ENCODE results near the gene ANKRD6. TPM values are rescaled to one million over a fixed set of nuclear protein-coding genes. Genes with fewer than 3 reads are reported as not detected.

Gene ANKRD6
- total RNA-seq, 1 donor from 2014 or later = 13.3 TPM

- no peak for DNase-seq (ENCODE audit: extremely low spot score in 2 of 2)
- H3K36me3 ChIP-seq = no peaks in the 10 kb centered on the region
- no peak overlapping the region for H3K27ac ChIP-seq
- H3K4me3 ChIP-seq = no peak overlapping the region
- H3K27me3 ChIP-seq = no peaks in the 10 kb centered on the region
- intact Hi-C loops (cut with DNase I) = no loop called here
- TF ChIP-seq CTCF (IDR thresholded peaks at IDR 0.05) (no peak), POLR2A (IDR thresholded peaks at IDR 0.05) (no peak), POLR2AphosphoS5 (IDR thresholded peaks at IDR 0.05; ENCODE audit: insufficient read depth in 1 of 2, low read depth in 1 of 2) (no peak)
- no peaks in the 10 kb centered on the region for H3K9me3 ChIP-seq
- no peaks in the 10 kb centered on the region for H3K4me1 ChIP-seq
Measured at GRCh38 chr6:89530982-89531381, 98.0 kb downstream of the ANKRD6 start.

DNA sequence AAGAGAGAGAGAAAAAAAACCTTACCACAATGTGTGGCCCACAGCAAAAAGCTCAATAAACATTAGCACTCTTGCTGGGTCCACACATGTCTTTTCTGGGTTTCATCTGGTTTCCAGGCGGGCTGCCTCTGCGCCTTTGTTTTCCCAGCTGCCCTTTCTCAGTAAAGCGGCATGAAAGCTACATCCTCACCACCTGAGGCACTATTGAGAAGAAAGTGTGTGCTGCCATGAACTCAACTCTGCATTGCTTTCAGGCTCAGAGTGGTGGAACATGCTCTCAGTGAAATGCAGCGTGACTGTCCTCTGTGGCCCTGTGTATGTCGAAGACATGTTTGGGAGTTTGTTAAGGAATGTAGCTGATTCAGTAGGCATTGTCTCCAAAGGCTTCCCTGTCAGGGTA, 103.3 kb downstream of the ANKRD6 start:
- Histone ChIP-seq H3K27ac (no peak overlapping the region), H3K4me1 (no peaks in the 10 kb centered on the region), H3K9me3 (no peaks in the 10 kb centered on the region), H3K27me3 (no peaks in the 10 kb centered on the region), H3K36me3 (no peaks in the 10 kb centered on the region), H3K4me3 (no peak overlapping the region)
- DNase-seq (ENCODE audit: extremely low spot score in 2 of 2) = no peak
- intact Hi-C loops (cut with DNase I) = no loop called here
- TF ChIP-seq POLR2A (IDR thresholded peaks at IDR 0.05) (no peak), POLR2AphosphoS5 (IDR thresholded peaks at IDR 0.05; ENCODE audit: insufficient read depth in 1 of 2, low read depth in 1 of 2) (no peak), CTCF (IDR thresholded peaks at IDR 0.05) (no peak)

GRCh38 chr6:89539779-89540178, 106.8 kb downstream of the ANKRD6 start:
- intact Hi-C loops (cut with DNase I) = no loop called here

DNA sequence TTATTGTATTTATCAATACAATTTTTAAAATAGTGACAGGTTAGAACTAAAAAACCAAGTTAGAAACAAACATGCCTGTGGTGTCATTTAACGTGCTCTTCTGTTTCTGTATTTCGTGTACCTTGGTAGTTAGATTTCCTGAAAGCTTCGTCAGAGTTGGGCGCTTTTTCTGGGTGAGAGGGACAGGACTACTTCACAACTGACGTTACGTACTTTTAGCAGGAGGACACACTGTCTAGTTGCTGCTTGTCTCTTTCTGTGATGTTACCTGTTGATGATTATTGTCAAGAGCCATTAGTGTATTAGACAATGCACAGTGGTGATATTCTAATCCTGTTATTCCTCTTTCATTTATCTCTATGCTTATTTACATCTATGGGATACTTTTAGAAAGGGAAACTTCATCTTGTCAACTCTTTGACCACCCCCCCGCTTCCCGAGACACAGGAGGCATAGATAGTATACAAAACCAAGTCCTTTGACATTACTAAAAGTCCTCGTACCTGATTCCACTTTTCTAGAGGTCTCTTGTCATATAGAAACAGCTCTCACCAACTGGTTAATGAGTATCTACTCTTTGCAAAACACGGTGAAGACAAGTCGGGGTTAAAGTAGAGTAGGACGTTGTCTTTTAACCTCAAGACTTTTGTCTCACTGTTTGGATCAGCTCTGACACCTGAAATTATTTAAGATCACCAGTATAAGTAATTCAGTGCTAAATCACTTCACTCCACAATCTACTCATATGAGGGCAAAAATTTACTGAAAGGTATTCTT, 109.3 kb downstream of the ANKRD6 start:
- TF ChIP-seq POLR2AphosphoS5 (IDR thresholded peaks at IDR 0.05; ENCODE audit: insufficient read depth in 1 of 2, low read depth in 1 of 2) = no peak
- no peak for TF ChIP-seq CTCF (IDR thresholded peaks at IDR 0.05)
- Histone ChIP-seq H3K27me3 (no peaks in the 10 kb centered on the region), H3K36me3 (no peaks in the 10 kb centered on the region), H3K9me3 (no peaks in the 10 kb centered on the region), H3K4me1 (no peaks in the 10 kb centered on the region), H3K27ac (no peak overlapping the region), H3K4me3 (no peak overlapping the region)
- peak in 1 of 2 donors; percentile 22 for DNase-seq (ENCODE audit: extremely low spot score in 2 of 2)
- intact Hi-C loops (cut with DNase I) = no loop called here

More at GRCh38 chr6:89539779-89540178, 106.8 kb downstream of the ANKRD6 start:
- no peak overlapping the region for H3K27ac ChIP-seq
- no peak overlapping the region for H3K4me3 ChIP-seq
- no peak for DNase-seq (ENCODE audit: extremely low spot score in 2 of 2)
- H3K36me3 ChIP-seq = no peaks in the 10 kb centered on the region
- H3K27me3 ChIP-seq = no peaks in the 10 kb centered on the region
- H3K4me1 ChIP-seq = no peaks in the 10 kb centered on the region
- TF ChIP-seq POLR2AphosphoS5 (IDR thresholded peaks at IDR 0.05; ENCODE audit: insufficient read depth in 1 of 2, low read depth in 1 of 2) = no peak
- no peaks in the 10 kb centered on the region for H3K9me3 ChIP-seq

- Histone ChIP-seq H3K27me3 (no peaks in the 10 kb centered on the region), H3K27ac (no peak overlapping the region), H3K4me1 (no peaks in the 10 kb centered on the region), H3K4me3 (no peak overlapping the region), H3K36me3 (no peaks in the 10 kb centered on the region), H3K9me3 (no peaks in the 10 kb centered on the region)
- DNase-seq (ENCODE audit: extremely low spot score in 2 of 2) = no peak
- intact Hi-C loops (cut with DNase I) = no loop called here
- TF ChIP-seq POLR2A (IDR thresholded peaks at IDR 0.05) (no peak), CTCF (IDR thresholded peaks at IDR 0.05) (no peak), POLR2AphosphoS5 (IDR thresholded peaks at IDR 0.05; ENCODE audit: insufficient read depth in 1 of 2, low read depth in 1 of 2) (no peak)
Measured at GRCh38 chr6:89542866-89543265, 109.9 kb downstream of the ANKRD6 start.

All from vagina (tissue), 2 donors.